HTR-8/SVneo (cell line): ENCODE measurements around the gene ELOVL1.

Experiments
- DNase-seq: peaks from one replicate; pipeline ENCODE4 v3.0.0; 2011; ENCODE audit warnings: low spot score, mixed read lengths; ENCODE audit not compliant: insufficient read length
- FAIRE-seq: peaks from 2 replicates; lab custom pipeline; 2011; peaks lifted over from hg19 to GRCh38; lab: Jason Lieb, UNC

Gene ELOVL1

DNA sequence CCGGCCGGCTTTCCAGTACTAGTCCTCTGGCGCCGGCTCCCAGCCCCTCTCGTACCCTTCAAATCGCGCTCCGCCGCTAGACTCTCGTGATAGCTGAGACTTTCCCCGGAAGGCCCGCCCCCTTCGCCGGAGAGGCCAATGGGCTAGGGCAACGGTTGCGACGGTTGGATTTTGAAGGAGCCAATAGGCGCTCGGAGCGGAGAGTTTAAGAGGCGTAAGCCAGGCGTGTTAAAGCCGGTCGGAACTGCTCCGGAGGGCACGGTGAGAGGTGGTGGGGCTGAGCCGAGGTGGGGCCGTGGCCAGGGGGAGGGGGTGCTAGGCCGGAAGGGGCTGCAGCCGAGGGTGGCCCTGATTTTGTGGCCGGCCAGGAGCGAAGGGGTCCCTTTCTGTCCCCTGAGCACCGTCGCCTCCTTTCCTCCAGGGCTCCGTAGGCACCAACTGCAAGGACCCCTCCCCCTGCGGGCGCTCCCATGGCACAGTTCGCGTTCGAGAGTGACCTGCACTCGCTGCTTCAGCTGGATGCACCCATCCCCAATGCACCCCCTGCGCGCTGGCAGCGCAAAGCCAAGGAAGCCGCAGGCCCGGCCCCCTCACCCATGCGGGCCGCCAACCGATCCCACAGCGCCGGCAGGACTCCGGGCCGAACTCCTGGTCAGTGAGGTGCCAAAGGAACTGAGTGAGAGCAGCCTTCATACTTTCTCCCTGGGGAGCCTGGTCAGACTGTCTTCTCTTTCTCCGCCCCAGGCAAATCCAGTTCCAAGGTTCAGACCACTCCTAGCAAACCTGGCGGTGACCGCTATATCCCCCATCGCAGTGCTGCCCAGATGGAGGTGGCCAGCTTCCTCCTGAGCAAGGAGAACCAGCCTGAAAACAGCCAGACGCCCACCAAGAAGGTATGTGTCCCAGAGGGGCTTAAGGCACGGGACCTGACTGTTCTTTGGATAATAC lies 8.8 kb downstream of the ELOVL1 start, which contains the start of gene CDC20:
Gene CDC20, plus strand, starts transcription at position 236 of the 948 bp plus-strand sequence. Its CDS starts 235 bp downstream, at position 471.
- DNase-seq: peak; percentile 87
- peak; percentile 33 for FAIRE-seq

DNA sequence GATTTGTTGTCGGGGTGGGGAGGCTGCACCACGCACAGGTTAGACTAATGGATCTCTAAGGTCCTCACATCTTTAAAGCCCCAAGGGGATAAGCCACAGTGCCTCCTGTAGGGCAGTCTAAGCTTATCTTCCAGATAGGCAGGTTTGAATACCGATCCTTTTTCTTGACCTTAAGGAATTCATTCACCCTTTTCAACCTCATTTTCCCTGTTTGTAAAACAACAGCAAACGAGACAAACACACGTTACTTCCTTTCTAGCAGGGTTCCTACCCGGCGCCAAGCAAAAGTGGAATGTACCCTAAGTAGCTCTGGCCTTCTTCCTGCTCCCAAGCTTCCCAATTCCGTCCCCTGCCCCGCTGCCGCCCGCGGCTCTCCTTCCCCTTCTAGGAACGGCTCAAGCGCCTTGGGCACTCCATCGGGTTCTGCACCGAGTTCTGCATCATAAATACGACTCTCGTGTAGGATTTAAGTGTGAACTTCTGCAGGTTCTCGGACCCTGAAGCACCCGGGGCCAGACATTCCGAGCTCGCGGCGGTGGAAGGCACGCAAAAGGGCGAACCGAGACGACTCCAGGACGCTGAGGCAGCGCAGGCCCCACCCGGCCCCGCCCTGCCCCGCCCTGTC lies 9.6 kb downstream of the ELOVL1 start:
- DNase-seq (peak; percentile 45), FAIRE-seq (no peak)

DNA sequence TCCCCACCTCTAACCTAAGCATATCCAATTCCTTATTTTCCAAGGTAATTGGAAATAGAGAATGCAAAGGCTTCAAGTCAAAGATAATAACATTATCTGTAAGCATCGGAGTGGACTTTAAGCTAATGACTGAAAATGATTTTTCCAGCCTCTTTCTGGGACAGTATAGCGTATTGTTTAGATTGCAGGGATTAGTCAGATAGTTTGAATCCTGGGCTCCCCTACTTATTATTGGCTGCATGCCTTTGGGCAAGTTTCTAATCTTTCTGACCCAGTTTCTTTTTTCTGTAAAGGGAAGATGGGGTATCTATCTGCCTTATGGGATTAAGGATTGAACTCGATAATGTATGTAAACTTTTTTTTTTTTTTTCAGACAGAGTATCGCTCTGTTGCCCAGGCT lies 10.6 kb downstream of the ELOVL1 start:
- FAIRE-seq (no peak), DNase-seq (no peak)

DNA sequence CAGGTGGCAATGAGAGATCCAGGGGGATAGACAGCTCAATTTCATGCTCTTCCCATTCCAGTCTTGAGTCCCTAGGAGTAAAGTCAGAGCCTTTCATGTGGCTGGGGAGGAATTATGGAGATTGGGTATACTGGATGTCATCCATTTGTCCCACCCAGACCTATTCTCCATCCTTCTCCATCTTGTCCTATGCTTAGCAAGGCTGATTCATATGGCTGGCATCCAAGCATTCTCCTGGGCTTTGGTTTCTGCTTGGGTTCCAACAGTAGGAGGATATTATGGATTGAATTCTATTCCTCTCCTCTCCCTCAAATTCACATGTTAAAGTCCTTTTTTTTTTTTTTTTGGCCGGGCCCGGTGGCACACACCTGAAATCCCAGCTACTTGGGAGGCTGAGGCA lies 12.9 kb downstream of the ELOVL1 start:
- no peak for FAIRE-seq
- no peak for DNase-seq

DNA sequence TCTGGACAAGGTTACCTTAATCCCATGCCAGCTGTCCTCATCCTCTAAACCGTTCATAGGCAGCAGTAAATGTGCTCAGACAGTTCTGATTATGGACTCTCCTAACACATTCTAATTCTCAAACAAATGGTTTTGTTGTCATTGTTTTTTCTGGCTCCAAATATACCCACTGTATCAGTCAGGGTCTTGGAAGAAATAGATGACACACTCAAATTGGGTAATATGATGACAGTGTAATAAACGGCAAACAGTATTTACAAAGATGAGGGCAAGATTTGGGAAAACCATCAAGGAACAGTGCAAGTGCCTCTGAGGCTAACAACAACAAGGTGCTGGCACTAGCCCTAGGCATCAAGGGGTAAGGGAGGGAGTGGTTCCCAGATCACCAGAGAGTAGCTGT lies 13.3 kb downstream of the ELOVL1 start:
- DNase-seq: no peak
- no peak for FAIRE-seq

DNA sequence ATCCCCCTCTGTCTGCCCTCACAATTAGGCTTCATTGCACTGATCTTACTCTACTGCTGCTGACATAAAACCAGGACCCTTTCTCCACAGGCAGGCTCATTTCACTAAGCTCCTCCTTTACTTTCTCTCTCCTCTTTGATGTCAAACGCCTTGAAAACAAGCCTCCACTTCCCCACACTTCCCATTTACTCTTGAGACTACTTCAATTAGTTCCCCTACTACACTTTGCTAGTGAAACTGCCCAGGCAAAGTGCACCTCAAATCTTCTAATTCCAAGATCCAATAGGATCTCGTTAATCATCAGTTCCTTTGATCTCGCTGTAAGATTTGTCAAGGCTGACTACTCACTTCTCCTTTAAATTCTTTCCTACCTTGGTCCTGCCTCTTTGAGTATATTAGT lies 14.9 kb downstream of the ELOVL1 start:
- FAIRE-seq (no peak), DNase-seq (no peak)

DNA sequence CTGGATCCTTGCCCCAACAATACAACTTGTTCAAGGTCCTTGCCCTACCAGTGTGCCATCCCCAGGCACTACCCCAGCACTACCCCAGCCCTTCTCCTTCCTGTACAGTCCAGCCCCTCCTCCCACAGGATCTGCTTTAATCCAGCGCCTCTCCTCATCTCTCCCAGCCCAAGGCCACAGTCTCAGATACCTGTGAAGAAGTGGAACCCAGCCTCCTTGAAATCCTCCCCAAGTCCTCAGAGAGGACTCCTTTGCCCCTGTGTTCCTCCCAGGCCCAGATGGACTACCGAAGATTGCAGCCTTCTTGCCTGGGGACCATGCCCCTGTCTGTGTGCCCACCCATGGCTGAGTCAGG lies 15.5 kb downstream of the ELOVL1 start:
- FAIRE-seq: no peak

DNA sequence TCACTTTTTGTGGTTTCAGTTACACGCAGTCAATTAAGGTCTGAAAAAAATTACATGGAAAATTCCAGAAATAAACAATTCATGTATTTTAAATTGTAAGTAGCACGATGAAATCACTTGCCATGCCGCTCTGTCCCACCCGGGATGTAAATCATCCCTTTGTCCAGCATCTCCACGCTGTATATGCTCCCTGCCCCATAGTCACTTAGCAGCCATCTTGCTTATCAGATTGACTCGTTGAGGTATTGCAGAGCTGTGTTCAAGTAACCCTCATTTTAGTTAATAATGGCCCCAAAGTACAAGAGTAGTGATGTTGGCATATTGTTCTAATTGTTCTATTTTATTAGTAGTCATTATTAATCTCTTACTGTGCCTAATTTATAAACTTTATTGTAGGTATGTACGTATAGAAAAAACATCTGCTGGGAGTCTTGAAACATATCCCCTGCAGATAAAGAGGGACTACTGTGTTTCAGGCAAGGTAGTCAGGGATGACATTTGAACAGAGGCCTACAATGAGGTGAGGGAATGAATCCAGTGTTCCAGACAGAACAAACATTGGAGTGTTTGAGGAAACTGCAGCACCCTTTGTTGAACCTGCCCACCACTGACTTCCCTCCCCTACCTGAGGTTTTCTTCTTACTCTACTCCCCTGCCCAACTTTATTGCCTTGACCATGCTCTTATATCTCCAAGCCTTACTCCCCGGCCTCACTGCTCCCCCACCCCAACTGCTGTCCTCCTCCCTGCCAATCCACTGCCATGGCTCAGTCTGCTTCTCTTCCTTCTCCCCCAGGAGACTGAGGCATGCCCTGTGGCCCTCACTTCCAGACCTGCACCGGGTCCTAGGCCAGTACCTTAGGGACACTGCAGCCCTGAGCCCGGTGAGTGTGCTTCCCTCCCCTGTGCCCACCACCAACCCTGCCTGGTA lies 16.1 kb downstream of the ELOVL1 start:
- DNase-seq (no peak), FAIRE-seq (no peak)

More for the DNA sequence above, 15.5 kb downstream of the ELOVL1 start:
- no peak for DNase-seq

DNA sequence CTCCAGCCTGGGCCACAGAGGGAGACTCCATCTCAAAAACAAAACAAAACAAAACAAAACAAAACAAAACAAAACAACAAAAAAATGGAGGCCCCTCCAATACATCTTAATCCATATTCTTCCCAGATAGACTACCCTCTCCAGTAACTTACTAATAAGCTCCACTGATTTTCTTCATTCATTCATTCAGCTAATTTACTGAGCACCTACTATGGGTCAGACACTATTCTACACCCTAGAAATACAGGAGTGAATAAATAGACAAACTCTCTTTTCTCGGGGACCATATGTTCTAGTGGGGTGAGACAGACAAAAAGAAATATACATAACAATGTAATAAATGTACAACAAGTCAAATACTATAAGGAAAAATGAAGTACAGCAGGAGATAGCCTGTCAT lies 16.8 kb downstream of the ELOVL1 start:
- no peak for FAIRE-seq

DNA sequence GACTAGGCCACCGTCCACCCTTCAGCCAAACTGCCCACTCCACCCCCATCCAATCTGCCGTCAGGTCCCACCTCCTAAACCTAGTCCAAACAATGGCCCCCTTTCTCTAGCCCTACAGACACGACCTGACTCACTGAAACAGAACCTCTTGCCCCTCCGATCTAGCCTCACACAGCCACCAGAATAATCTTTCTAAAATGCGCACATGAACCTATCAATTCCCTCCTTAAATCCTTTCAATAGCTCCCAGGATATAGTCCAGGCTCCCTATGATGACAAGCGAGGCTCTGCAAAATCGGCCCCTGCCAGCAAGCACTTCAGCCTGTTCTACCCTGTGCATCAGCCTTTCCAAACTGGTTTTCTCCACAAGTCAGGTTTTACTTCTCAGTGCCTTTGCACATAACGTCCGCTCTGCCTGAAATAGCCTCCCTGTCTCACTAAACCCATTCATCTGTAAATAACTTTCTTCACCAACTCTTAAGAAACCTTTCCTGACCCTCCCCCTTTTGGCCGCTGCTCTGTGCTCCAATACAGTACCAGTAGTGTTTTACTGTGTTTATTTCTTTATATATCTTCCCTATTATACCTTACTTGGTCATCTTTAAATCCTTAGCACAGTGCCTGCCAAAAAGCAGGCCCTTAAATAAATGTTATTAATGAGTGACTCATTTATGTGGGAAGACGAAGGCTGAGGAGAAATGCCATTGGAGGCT lies 18.1 kb downstream of the ELOVL1 start:
- DNase-seq (no peak), FAIRE-seq (no peak)

More for the DNA sequence above, 16.8 kb downstream of the ELOVL1 start:
- no peak for DNase-seq

DNA sequence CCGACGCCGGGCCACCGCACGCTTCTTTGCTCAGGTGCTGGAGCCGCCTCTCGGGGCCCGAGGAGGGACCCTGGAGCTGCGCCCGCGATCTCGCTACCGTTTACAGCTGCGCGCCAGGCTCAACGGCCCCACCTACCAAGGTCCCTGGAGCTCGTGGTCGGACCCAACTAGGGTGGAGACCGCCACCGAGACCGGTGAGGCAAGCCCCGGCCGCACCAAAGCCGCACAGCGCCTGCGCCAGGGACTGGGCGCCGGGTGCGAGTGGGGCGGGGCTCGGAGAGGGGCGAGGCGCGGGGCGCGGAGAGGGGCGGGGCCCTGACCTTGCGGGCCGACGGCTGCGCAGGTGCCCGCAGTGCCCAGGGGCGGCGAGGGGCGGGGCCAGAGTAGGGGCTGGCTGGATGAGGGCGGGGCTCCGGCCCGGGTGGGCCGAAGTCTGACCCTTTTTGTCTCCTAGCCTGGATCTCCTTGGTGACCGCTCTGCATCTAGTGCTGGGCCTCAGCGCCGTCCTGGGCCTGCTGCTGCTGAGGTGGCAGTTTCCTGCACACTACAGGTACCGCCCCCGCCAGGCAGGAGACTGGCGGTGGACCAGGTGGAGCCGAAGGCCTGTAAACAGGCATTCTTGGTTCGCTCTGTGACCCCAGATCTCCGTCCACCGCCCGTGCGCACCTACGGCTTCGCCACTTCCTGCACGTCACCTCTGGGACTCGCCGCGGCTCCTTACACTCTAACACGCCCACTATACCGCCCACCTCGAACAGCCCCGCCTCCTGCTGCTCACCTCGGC lies 18.8 kb downstream of the ELOVL1 start:
- peak; percentile 47 for DNase-seq
- no peak for FAIRE-seq

DNA sequence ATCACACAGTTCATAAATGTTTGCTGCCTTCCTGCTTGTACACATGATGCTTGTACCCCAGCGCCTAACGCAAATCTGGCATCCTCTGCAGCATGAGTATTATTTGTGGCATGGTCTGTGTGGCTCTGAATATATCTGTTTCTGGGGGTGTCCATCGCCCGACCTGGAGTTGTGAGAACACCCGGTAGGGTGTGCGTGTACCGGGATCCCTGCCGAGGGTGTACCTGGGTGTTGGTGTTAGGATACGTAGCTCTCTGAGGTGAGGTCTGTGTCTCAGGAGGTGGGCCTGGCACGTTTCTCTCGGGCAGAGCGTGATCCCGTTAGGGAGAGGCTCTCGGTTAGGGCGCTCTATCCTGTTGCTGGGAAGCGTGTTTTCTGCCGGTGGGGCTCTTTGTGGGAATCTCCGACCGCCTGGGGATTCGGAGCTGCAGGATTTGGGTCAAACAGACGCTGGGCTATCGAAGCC lies 19.4 kb downstream of the ELOVL1 start:
- DNase-seq (no peak), FAIRE-seq (no peak)

DNA sequence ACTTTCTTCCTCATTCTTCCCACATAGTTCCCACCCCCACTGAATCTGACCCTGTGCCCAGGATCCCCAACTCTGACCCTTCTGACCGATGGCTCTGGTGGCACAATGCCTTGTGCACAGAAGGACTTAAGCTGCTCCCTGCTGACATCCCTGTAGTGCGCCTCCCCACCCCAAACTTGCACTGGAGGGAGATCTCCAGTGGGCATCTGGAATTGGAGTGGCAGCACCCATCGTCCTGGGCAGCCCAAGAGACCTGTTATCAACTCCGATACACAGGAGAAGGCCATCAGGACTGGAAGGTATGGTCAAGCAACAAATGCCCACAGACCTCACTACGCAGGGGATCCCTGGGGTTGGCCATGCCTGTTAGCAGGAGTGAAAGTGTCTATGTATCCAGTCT lies 21.2 kb downstream of the ELOVL1 start:
- DNase-seq (no peak), FAIRE-seq (no peak)

DNA sequence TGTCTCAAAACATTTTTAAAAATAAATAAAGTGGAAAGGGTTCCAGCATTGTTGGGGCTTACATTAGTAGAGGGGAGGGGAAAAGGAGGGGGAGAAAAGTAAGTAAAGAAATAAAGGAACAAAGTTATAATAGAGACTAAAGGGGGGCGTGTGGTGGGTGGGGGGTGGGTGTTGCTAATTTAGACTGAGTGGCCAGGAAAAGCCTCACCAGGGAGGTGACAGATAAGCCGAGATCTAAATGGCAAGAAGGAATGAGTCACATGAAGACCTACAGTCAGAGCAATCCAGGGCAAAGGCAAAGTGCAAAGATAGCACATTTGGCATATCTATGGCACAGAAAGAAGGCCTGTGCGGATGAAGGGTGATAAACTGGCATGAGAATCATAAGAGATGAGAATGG lies 22.7 kb downstream of the ELOVL1 start:
- DNase-seq (no peak), FAIRE-seq (no peak)

DNA sequence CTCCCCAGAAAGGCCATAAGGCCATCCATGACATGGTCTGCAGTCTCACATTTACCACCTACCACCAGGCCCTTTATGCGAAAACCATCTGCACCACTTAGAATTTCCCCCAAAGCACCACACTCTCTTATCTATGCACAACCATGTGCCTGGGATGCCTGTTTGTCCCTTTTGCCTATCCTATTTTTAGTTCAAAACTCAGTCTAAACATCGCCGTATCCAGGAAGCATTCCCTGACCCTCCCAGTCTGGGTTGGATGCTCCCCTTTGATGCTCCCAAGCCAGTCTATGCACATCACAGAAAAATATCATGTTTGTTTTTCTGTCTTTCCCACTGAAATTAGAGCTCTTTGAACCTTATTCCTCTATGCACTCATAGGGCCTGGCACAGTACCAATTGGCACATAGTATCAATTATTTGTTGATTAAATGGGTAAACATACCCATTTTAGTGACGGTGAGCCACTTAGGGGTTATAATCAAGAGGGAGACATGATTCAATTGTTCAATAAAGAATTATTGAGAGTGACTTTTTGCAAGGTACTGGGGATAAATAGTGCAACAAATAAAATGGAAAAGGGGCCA lies 23.5 kb downstream of the ELOVL1 start:
- FAIRE-seq (no peak), DNase-seq (no peak)

DNA sequence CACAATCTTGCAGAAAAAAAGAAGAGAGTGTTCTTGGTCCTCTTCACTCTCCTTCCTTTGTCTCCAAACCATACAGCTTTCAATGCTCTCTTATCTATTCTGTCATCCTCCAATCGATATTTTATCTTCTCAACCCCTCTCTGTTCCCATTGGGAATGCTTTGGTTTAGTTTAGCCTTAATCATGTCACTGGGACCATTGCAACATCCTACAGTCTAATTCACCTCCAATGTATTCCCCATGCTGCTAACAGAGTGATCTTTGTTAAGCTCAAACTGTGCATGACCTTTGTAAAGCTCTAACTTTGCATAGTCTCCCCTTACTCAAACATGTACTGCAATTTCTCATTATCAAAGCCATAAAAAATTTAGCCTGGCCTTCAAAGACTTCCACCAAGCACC lies 27.3 kb downstream of the ELOVL1 start:
- no peak for FAIRE-seq
- DNase-seq: no peak

DNA sequence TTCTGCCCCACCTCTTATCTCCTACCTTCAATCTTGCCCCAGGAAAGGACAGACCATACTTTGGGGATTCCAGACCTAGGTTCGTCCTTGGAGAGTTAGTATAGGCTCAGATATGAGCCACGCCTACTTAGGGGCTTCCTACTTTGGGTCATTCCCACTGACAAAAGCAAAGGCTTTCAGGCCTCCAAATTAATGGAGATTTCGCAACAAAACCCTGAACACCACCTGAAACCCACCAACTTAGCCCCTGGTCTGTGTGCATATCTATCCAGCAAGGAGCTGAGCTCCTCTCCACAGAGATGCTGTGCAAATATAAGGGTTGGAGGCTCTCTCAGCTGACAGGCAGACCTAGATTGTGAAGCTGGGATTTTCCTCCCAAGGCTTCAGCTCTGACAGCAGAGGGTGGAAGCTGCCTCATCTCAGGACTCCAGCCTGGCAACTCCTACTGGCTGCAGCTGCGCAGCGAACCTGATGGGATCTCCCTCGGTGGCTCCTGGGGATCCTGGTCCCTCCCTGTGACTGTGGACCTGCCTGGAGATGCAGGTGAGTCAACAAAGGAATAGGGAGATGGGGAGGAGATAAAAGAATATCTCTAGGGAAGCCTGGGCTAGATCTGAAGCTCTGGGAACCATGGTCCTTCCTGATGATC lies 28.1 kb downstream of the ELOVL1 start:
- FAIRE-seq (no peak), DNase-seq (no peak)

DNA sequence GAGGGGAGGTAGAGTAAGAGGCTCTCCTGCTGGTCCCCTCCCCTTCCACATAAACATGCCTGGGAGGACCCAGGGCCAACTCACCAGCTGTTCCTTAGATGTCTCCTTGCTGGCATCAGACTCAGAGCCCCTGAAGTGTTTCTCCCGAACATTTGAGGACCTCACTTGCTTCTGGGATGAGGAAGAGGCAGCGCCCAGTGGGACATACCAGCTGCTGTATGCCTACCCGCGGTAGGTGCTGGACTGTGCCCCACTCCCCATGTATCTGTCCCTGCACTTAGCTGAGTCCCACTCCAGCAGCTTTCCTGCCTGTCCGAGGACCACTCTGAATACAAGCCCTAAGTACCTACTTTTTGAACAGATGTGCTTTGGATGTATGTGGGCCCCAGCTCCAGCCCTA lies 29.8 kb downstream of the ELOVL1 start:
- DNase-seq (no peak), FAIRE-seq (no peak)
